Breast epithelium (tissue), 3 donors: ENCODE results near the gene TMEM214.

Experiments
- POLR2A ChIP-seq: fragments of 450-650 bp; IDR thresholded peaks from one replicate; pipeline ENCODE4 v1.6.1; 2016; ENCODE audit warnings: antibody characterized with exemption, mild to moderate bottlenecking, moderate library complexity
- TF ChIP-seq, protein P1 (sequence below), 3 donors: fragments of 450-650 bp; IDR thresholded peaks; one replicate each; pipeline ENCODE4 v1.5.1; 2016 to 2017; ENCODE audit warnings: antibody characterized with exemption in 3 of 3, mild to moderate bottlenecking in 3 of 3, moderate library complexity in 3 of 3

DNA sequence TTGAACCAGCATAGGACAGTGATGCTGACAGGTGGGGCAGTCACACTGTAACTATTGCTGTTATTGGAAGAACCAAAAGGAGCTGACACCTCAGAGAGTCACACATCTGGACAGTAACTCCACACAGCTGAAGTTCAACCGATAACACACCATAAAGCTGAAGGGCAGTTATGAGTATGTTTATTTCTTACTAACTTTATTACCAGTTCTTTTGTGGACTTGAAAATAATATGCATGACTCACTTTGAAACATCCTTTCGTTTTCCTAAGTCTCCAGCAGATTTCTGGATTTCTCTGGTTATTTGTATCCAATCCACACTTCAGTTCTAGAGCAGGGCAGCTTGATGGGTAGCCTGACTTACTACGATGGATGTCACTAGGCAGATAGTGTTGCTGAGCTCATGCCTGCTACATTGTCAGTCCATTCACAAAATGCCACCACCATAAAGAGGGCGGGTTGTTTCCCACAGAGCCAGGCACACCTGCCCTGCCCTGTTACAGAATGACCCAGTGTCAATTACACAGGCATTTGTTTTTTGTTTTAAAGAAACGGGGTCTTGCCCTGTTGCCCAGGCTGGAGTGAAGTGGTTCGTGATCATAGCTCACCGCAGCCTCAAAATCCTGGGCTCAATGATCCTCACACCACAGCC lies 10.3 kb downstream of the TMEM214 start:
- no peak for TF ChIP-seq POLR2A
- TF ChIP-seq, protein P1, sequence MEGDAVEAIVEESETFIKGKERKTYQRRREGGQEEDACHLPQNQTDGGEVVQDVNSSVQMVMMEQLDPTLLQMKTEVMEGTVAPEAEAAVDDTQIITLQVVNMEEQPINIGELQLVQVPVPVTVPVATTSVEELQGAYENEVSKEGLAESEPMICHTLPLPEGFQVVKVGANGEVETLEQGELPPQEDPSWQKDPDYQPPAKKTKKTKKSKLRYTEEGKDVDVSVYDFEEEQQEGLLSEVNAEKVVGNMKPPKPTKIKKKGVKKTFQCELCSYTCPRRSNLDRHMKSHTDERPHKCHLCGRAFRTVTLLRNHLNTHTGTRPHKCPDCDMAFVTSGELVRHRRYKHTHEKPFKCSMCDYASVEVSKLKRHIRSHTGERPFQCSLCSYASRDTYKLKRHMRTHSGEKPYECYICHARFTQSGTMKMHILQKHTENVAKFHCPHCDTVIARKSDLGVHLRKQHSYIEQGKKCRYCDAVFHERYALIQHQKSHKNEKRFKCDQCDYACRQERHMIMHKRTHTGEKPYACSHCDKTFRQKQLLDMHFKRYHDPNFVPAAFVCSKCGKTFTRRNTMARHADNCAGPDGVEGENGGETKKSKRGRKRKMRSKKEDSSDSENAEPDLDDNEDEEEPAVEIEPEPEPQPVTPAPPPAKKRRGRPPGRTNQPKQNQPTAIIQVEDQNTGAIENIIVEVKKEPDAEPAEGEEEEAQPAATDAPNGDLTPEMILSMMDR (IDR thresholded peaks at IDR 0.05) = no peak
